D721Med (cell line): ENCODE data around the gene TMF1.

ENCODE experiments used
- DNase-seq: peaks from one replicate; pipeline ENCODE4 v3.0.0; 2011; ENCODE audit warnings: low spot score; ENCODE audit not compliant: insufficient read length
- FAIRE-seq: peaks from 2 replicates; lab custom pipeline; 2011; peaks lifted over from hg19 to GRCh38; lab: Jason Lieb, UNC
- TF ChIP-seq, protein P1 (sequence below): IDR thresholded peaks from 2 replicates; pipeline ENCODE4 v1.5.1; 2012; ENCODE audit warnings: mild to moderate bottlenecking, control low read depth; ENCODE audit not compliant: insufficient read depth; ENCODE audit errors: missing control alignments

The TMF1 gene

DNA sequence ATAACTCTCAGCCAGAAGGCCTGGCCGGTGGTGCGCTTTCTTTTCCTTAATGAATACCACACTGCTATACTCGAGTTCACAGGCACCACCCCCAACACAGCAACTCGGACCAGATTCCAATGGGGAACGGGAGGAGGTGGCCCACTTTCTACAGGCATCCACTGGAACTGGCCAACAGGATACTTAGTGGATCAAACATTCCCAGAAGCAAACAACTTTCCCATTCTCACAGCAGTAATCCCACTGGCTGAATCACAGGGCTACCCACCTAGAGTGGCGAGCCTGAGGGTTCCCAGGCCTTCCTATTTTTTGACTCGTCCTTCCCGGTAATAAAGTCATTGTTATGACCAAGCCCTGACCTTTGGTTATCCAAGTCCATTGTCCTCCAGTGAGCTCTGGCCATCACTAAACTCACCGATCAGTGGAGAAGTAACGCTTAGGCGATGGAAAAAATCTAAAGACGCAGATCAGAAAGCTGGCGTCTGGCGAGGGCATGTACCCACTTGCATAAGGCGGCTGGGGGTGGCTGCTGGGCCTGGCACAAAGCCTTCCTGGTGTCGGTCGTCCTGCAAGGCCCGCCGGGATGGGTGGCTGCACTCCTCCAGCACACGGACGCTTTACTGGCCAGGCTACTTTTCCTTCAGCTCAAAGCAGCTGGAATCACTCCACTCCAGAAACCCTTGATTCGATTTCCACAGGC lies 39.9 kb downstream of the TMF1 start:
- DNase-seq (no peak), FAIRE-seq (no peak)
- TF ChIP-seq, protein P1, sequence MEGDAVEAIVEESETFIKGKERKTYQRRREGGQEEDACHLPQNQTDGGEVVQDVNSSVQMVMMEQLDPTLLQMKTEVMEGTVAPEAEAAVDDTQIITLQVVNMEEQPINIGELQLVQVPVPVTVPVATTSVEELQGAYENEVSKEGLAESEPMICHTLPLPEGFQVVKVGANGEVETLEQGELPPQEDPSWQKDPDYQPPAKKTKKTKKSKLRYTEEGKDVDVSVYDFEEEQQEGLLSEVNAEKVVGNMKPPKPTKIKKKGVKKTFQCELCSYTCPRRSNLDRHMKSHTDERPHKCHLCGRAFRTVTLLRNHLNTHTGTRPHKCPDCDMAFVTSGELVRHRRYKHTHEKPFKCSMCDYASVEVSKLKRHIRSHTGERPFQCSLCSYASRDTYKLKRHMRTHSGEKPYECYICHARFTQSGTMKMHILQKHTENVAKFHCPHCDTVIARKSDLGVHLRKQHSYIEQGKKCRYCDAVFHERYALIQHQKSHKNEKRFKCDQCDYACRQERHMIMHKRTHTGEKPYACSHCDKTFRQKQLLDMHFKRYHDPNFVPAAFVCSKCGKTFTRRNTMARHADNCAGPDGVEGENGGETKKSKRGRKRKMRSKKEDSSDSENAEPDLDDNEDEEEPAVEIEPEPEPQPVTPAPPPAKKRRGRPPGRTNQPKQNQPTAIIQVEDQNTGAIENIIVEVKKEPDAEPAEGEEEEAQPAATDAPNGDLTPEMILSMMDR = no peak

DNA sequence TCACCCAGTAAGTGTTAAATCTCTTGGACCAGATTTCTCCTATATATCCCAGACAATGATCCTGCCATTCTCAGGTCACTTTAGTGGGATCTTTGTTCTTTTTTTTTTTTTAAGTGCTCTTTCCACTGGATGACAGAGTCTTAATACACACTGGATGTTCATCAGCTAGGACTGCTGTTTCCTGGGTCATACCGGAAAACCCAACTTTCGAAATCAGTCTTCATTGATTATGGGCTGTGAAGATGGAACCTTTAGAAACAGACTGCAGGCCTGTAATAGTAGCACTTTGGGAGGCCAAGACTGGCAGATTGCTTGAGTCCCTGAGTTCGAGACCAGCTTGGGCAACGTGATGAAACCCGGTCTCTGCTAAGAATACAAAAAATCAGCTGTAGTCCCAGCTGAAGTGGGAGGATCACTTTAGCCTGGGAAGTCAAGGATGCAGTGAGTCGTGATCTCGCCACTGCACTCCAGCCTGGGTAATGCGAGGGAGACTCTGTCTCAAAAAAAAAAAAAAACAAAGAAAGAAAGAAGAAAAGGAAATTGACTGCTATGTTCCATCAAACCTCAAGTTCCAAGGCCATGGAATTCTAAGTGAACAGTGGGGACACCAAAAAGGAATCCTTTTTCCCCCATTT lies 40.9 kb downstream of the TMF1 start:
- no peak for FAIRE-seq
- no peak for DNase-seq
- TF ChIP-seq, protein P1 = no peak

DNA sequence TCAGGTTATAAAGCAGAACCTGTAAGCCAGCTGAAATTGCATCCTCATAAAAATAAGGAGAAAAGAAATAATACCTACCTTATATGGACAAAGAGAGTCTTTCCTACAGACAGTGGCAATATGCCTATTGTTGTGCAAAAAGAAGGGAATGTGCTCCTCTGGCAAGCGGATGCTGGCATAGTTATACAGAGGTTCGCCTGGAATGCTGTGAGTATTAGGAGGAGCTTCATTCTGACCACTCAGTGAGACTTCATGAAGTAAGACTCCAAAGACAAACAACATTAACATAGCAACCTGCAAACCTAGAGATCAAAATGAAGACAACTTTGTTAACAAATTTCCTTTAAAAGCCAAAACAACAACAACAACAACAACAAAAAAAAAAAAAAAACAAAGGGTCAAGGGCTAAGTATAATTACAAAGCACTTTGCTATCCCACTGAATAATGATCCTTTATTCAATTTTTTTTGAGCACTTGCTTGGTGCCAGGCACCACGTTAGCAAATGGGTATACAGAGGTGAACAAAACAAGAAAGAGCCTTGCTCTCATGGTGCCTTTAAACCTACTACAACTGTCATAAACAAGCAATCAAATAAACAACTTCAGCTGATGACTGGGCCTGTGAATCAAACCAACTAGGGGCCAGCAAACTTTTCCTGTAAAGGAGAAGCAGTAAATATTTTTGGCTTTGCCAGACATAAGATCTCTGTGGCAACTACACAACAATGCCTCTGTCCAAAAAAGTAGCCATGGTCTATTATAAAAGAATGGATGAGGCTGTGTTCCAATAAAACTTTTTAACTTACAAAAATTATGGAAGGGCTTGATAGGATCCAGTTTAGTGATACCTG lies 42.3 kb downstream of the TMF1 start:
- TF ChIP-seq, protein P1 = no peak
- DNase-seq (no peak), FAIRE-seq (no peak)

DNA sequence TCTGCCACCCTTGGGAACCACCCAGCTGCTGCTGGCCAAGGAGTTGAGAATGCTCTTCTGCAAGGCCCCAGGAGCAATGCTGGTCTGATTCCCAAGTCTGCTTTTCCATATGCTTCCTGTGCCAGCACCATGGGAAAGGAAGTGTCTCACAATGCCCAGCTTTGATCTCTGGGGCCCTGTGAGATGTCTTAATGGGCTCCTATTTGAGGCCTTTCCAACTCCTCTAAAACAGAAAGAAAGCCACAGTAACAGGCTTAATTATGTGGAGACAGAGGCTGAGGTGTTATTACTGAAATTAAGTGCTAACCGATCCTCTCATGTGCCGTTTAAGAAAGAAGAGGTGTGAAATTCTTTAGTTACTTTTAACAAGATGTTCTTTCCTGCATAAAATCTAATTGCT lies 43.2 kb downstream of the TMF1 start:
- FAIRE-seq = no peak
- DNase-seq = no peak
- TF ChIP-seq, protein P1 = no peak

DNA sequence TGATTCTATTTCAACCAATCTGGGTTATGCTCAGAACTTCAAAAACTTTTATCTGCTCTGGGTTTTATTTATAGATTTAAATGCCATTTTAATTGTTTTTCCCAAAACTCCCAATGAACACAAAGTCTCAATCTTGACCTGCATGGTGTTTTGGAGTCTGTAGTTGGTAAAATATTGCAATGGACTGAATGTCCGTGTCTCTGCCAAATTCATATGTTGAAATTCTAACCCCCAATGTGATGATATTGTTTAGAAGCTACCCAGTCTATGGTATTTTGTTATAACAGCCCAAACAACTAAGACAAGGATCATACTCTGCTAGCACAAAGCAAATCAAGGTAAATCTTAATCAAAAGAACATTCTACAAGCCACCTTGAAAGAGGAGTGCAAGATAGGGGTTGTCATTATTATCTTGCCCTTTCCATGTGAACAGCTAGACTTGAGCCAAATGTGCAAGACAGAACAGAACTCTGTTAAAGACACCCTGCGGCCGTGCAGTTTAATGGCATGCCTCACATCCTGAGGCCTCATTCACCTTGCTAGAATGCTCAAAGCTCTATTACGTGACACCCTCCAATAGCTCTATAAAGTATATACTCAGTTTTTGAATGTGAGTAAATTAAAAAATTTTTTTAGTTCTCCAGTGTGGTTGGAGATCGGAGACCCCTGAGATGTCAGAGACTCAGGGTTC lies 46.2 kb downstream of the TMF1 start:
- DNase-seq = no peak
- no peak for FAIRE-seq
- TF ChIP-seq, protein P1 = no peak

DNA sequence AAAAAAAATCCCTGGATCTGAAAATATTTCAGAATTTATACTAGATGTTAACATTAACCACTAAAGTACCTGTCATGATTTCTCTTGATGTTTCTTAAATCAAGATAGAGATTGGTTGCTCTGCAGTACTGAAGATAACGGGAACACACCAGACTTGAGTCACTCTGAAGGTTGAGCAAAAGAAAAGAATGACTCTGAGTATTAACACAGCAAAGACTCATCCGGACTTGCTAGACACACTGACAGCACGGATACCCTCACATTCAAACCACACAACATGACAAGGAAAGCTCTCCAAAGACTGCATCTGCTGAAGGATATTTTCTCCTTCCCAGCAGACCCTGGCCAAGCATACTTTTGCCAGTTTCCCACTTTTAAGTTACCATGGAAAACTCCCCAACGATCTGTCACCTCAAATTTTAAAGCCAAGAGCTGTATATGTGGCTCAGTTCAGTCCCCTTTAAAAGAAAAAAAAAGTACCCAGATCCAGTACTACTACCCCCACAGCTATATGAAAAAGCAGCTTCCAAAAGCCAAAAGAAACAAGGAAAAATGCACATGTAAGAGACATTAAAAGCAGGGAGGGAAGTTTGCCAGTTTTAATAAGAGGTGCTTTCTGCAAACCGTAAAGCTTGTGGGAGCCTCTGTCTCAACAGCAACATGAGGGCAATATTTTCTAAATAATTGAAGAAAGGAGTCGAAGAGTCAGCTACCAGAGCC lies 46.9 kb downstream of the TMF1 start:
- no peak for DNase-seq
- no peak for FAIRE-seq
- TF ChIP-seq, protein P1 = no peak
